ENCODE measurements around the gene FXYD5. TPM values are rescaled to one million over a fixed set of nuclear protein-coding genes. Genes with fewer than 3 reads are reported as not detected.

Gene FXYD5
- total and polyA plus RNA-seq, 9 of the 15 experiments (the other 6 are each of a cell fraction or from before 2014, with no cell fraction given): 104 to 537 (median 174) TPM

DNA sequence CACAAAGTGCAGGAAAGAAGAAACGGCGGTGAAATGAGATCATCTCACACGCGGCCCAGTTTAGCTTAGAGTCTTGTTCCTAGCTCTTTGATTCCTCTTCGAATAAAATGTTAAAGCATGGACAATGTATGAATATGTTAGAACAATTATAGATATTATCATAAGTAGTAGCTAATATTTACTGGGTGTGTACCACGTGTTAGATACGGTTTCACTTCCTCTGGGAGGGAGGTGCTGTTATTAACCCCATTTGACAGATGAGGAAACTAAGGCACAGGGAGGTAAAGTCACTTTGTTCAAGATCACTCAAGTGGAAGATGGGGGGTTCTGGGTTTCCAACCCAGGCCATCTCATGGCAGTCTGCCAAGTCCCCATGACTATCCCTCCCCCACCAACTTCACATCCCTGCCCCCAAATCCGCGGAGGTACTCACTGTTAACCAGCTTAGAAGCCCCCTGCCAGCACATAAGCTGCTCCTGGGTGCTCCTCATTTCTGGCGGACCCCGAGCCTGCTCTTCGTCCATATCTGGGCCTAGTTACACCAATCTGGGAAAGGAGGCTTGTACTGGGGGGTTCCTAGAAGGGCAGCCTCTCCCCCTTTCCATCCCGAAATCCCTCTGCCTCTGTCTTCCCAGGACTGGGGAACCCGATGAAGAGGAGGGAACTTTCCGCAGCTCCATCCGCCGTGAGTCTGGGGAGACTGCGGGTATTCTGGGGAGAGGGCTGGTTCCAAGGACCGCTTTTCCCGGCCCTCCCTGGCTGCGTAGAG, 12.5 kb upstream of the FXYD5 start (continued):
- no peak for TF ChIP-seq JUND (IDR thresholded peaks at IDR 0.05; ENCODE audit: borderline replicate concordance, low read depth, low read length)
- 0 out of 3 replicates have a peak, but pooled peaks have one; percentile 34 for TF ChIP-seq JUND (tag; IDR thresholded peaks at IDR 0.05; ENCODE audit: borderline replicate concordance, low read depth, low read length)
- no peak for TF ChIP-seq ZNF76 (CRISPR knock-in tag; IDR thresholded peaks at IDR 0.05; ENCODE audit: borderline replicate concordance)
- no peak for TF ChIP-seq STAT5A (IDR thresholded peaks at IDR 0.05; ENCODE audit: borderline replicate concordance, low read length)
- peak in 1 of 2 experiments; percentile 69; a peak in 1 of 4 replicates for TF ChIP-seq RCOR1 (IDR thresholded peaks at IDR 0.05; ENCODE audit: borderline replicate concordance in 1 of 2, low read depth in 2 of 2, low read length in 2 of 2)
- no peak for TF ChIP-seq RFX7 (CRISPR knock-in tag; IDR thresholded peaks at IDR 0.05)
- TF ChIP-seq PTBP1 (IDR thresholded peaks at IDR 0.05; ENCODE audit: low read depth, low read length): 0 out of 2 replicates have a peak, but pooled peaks have one; percentile 0
- TF ChIP-seq FOXJ3 (CRISPR knock-in tag; IDR thresholded peaks at IDR 0.05): no peak

DNA sequence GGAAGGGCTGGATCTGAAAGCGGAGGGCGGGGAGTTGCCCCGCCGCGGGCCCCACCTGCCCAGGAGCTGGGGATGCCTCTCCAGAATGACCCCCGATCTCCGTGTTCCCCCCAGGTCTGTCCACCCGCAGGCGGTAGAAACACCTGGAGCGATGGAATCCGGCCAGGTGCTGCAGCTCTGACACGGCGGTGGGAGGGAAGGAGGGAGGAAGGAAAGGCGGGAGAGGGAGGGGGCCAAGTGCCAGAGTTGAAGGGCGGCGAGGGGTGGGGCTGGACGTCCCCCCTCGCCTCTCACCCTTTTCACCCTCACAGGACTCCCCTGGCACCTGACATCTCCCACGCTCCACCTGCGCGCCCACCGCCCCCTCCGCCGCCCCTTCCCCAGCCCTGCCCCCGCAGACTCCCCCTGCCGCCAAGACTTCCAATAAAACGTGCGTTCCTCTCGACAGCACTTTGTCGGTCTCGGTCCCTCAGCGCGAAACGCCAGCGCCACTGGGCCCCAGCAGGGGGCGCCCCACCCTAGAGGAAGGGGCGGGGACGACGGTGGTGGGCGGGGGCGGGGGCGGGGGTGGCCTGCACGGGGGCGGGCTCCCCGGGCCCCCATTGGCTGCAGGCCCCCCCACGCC, 11.8 kb upstream of the FXYD5 start:
- Histone ChIP-seq H3K9ac (ENCODE audit: insufficient read depth in 1 of 2, low read depth in 2 of 2, low read length in 2 of 2) (peak overlapping the region; percentile 42 to 89; a peak in 3 of 4 replicates), H3K79me2 (ENCODE audit: control insufficient read depth, insufficient read depth, low read length) (no peaks in the 10 kb centered on the region), H3K36me3 (ENCODE audit: control insufficient read depth, insufficient read depth, low read length) (peaks cover 4% of the 10 kb centered on the region; the same call in 1 of the 3 replicates), H3K9me1 (ENCODE audit: control insufficient read depth, insufficient read depth, low read length) (no peaks in the 10 kb centered on the region), H3K4me1 (replicated peaks in 1 of 2; ENCODE audit: control insufficient read depth in 2 of 2, insufficient read depth in 2 of 2, low read length in 2 of 2) (peaks cover 13 to 59% of the 10 kb centered on the region in 2 experiments), H4K20me1 (replicated peaks; ENCODE audit: control insufficient read depth, insufficient read depth, low read length) (peaks cover 12% of the 10 kb centered on the region), H3K4me2 (ENCODE audit: insufficient read depth, low read length) (peak overlapping the region; percentile 78), H3K27me3 (ENCODE audit: control insufficient read depth in 2 of 2, insufficient read depth in 2 of 2, low read length in 2 of 2) (no peaks in the 10 kb centered on the region; a peak in 1 of 5 replicates), H3K4me3 (peak overlapping the region; percentile 43), H3K27ac (ENCODE audit: extremely low read depth, low read depth, low read length) (peak overlapping the region; percentile 19; the same call in 1 of the 3 replicates), H2AFZ (ENCODE audit: low read depth, low read length) (peak overlapping the region; percentile 95), H3K9me3 (replicated peaks; ENCODE audit: control insufficient read depth, insufficient read depth, low read depth, low read length) (no peaks in the 10 kb centered on the region)
- intact Hi-C loops (cut with micrococcal nuclease): loop anchor here (5.0 kb wide), 1 partner anchor 125 kb away; the partner anchor contains the start of gene USF2
- peak; percentile 66 for ATAC-seq
- WGBS (ENCODE audit: insufficient coverage, low coverage, missing lambda C conversion rate): 2% methylated on average over 14 of the region's 46 CpGs
- DNase-seq (ENCODE audit: extremely low read depth in 1 of 4, low spot score in 3 of 4): peak; percentile 82 to 91 (median 88)
- peak; percentile 46 for FAIRE-seq
- no TSS peak for BruUV-seq (replicated peaks)
- in situ Hi-C loops (cut with MboI): no loop called here
- ChIA-PET POLR2A (interaction anchor here (0.6 to 0.8 kb wide), 2 partner anchors 18 to 127 kb away, joined by 3 to 5 read pairs; no protein-coding TSS in a partner anchor), CTCF (ENCODE audit: low intra/inter-chr PET ratio) (no interaction called here)
- peak; percentile 44; the same call in 1 of the 2 replicates for TF ChIP-seq EGR1 (conservative IDR thresholded peaks at IDR 0.05)
- TF ChIP-seq, protein P1, sequence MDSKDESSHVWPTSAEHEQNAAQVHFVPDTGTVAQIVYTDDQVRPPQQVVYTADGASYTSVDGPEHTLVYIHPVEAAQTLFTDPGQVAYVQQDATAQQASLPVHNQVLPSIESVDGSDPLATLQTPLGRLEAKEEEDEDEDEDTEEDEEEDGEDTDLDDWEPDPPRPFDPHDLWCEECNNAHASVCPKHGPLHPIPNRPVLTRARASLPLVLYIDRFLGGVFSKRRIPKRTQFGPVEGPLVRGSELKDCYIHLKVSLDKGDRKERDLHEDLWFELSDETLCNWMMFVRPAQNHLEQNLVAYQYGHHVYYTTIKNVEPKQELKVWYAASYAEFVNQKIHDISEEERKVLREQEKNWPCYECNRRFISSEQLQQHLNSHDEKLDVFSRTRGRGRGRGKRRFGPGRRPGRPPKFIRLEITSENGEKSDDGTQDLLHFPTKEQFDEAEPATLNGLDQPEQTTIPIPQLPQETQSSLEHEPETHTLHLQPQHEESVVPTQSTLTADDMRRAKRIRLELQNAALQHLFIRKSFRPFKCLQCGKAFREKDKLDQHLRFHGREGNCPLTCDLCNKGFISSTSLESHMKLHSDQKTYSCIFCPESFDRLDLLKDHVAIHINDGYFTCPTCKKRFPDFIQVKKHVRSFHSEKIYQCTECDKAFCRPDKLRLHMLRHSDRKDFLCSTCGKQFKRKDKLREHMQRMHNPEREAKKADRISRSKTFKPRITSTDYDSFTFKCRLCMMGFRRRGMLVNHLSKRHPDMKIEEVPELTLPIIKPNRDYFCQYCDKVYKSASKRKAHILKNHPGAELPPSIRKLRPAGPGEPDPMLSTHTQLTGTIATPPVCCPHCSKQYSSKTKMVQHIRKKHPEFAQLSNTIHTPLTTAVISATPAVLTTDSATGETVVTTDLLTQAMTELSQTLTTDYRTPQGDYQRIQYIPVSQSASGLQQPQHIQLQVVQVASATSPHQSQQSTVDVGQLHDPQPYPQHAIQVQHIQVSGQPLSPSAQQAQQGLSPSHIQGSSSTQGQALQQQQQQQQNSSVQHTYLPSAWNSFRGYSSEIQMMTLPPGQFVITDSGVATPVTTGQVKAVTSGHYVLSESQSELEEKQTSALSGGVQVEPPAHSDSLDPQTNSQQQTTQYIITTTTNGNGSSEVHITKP (IDR thresholded peaks at IDR 0.05; ENCODE audit: partially characterized antibody): peak; percentile 85
- peak in 1 of 2 experiments; percentile 54; a peak in 1 of 4 replicates for TF ChIP-seq SIN3A (IDR thresholded peaks at IDR 0.05; ENCODE audit: borderline replicate concordance in 2 of 2, control insufficient read depth in 1 of 2, low read depth in 2 of 2, low read length in 2 of 2)
- TF ChIP-seq BHLHE40 (IDR thresholded peaks at IDR 0.05; ENCODE audit: low read length): 0 out of 2 replicates have a peak, but pooled peaks have one; percentile 35
- TF ChIP-seq RBBP5 (IDR thresholded peaks at IDR 0.05; ENCODE audit: borderline replicate concordance, insufficient read depth, low read length, poor library complexity, severe bottlenecking): peak; percentile 39
- TF ChIP-seq SP1 (CRISPR knock-in tag; IDR thresholded peaks at IDR 0.05): peak; percentile 58; the same call in 1 of the 2 replicates
- peak; percentile 47 for TF ChIP-seq PCBP1 (IDR thresholded peaks at IDR 0.05; ENCODE audit: low read depth, low read length, poor library complexity, severe bottlenecking)
